Measurements from ENCODE around the gene METTL24. TPM values are rescaled to one million over a fixed set of nuclear protein-coding genes. Genes with fewer than 3 reads are reported as not detected.

METTL24 gene
- total and polyA plus RNA-seq, 7 donors: 0.04 TPM; not detected in 6

DNA sequence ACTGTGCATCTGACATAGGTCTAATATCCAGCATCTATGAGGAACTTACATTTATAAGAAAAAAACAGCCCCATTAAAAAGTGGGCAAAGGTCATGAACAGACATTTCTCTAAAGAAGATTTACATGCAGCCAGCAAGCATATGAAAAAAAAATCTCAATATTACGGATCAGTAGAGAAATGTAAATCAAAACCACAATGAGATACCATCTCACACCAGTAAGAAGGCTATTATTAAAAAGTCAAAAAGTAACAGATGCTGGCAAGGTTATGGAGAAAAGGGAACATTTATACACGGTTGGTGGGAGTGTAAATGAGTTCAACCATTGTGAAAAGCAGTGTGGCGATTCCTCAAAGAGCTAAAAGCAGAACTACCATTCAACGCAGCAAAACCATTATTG lies 13.1 kb downstream of the METTL24 start:
- intact Hi-C loops (cut with DNase I): no loop called here
- Histone ChIP-seq H3K27me3 (ENCODE audit: insufficient read depth in 3 of 3, low read length in 2 of 3) (no peaks in the 10 kb centered on the region), H3K27ac (no peak overlapping the region), H3K9me3 (no peaks in the 10 kb centered on the region), H3K4me3 (no peak overlapping the region), H3K4me1 (no peaks in the 10 kb centered on the region), H3K36me3 (ENCODE audit: insufficient read depth in 1 of 2, low read depth in 1 of 2) (no peaks in the 10 kb centered on the region)
- DNase-seq (no peak), ATAC-seq (no peak)
- no peak for TF ChIP-seq CTCF (IDR thresholded peaks at IDR 0.05)
- WGBS, 3 donors: 67 to 75% (median 74%) methylated on average over 4 of the region's 4 CpGs

DNA sequence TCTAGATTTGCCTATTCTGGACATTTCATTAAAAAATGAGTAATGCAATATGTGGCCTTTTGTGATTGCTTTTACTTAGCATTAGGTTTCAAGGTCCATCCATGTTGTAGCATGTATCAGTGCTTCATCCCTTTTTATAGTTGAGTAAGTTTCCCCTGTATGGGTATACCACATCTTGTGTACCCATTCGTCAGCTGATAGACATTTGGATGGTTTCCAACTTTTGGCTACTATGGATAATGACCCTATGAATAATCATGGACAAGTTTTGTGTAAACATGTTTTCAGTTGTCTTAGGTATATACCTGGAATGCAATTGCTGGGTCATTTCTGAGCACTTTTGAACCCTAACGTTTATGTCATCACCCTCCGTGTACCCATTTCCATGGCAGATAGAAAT lies 15.4 kb downstream of the METTL24 start:
- WGBS, 3 donors: 94 to 98% (median 96%) methylated on average over 3 of the region's 3 CpGs
- intact Hi-C loops (cut with DNase I): no loop called here
- H3K27ac ChIP-seq: no peak overlapping the region
- no peak overlapping the region for H3K4me3 ChIP-seq
- no peaks in the 10 kb centered on the region for H3K27me3 ChIP-seq (ENCODE audit: insufficient read depth in 3 of 3, low read length in 2 of 3)
- no peaks in the 10 kb centered on the region for H3K4me1 ChIP-seq
- H3K36me3 ChIP-seq (ENCODE audit: insufficient read depth in 1 of 2, low read depth in 1 of 2): no peaks in the 10 kb centered on the region
- no peaks in the 10 kb centered on the region for H3K9me3 ChIP-seq
- DNase-seq (no peak), ATAC-seq (no peak)
- TF ChIP-seq CTCF (IDR thresholded peaks at IDR 0.05): no peak

GRCh38 chr6:110341663-110342596 lies 16.2 kb downstream of the METTL24 start:
- no peaks in the 10 kb centered on the region for H3K36me3 ChIP-seq (ENCODE audit: insufficient read depth in 1 of 2, low read depth in 1 of 2)
- no peaks in the 10 kb centered on the region for H3K9me3 ChIP-seq
- no peaks in the 10 kb centered on the region for H3K27me3 ChIP-seq (ENCODE audit: insufficient read depth in 3 of 3, low read length in 2 of 3)
- no peak overlapping the region for H3K4me3 ChIP-seq
- no peak for DNase-seq
- no peak for ATAC-seq
- 71 to 78% (median 72%) methylated on average over 10 of the region's 10 CpGs for WGBS, 3 donors
- no peak for TF ChIP-seq CTCF (IDR thresholded peaks at IDR 0.05)
- no peaks in the 10 kb centered on the region for H3K4me1 ChIP-seq
- H3K27ac ChIP-seq: no peak overlapping the region
- intact Hi-C loops (cut with DNase I): no loop called here

DNA sequence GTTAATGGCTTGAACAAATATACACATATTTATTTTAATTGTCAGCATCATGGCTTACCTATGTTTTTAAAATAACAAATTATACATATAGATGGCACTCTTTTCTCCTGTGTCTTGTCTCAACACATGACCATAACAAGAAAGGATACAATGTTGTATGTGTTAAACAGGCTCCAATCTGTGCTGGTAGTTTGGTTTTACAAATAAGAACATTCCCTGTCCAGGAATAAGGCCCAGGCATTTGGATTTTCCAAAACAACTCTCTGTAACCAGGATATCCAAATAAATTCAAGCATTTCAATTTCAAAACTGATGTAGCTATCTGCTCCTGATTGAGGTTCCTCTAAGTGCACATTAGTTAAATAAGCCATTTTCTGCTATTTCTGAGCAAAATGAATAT lies 17.1 kb downstream of the METTL24 start:
- intact Hi-C loops (cut with DNase I): no loop called here
- Histone ChIP-seq H3K27me3 (ENCODE audit: insufficient read depth in 3 of 3, low read length in 2 of 3) (no peaks in the 10 kb centered on the region), H3K36me3 (ENCODE audit: insufficient read depth in 1 of 2, low read depth in 1 of 2) (no peaks in the 10 kb centered on the region), H3K27ac (no peak overlapping the region), H3K4me3 (no peak overlapping the region), H3K4me1 (no peaks in the 10 kb centered on the region), H3K9me3 (no peaks in the 10 kb centered on the region)
- DNase-seq (no peak), ATAC-seq (no peak)
- TF ChIP-seq CTCF (IDR thresholded peaks at IDR 0.05): no peak
